ENCODE results near the gene SCO1. TPM values are rescaled to one million over a fixed set of nuclear protein-coding genes. Genes with fewer than 3 reads are reported as not detected.

The SCO1 gene
- total RNA-seq, 1 donor from 2014 or later: 15.4 TPM

Other genes starting within 250 kb of the SCO1 start
- gene MYH4, start 228.0 kb downstream of the SCO1 start, total RNA-seq: under 0.01 TPM
- 3.2 TPM for gene MYH1, start 179.0 kb downstream of the SCO1 start, total RNA-seq
- gene MYH2, start 147.9 kb downstream of the SCO1 start, total RNA-seq: 79.7 TPM
- gene MYH3, start 40.2 kb downstream of the SCO1 start, total RNA-seq: 1,094 TPM
- 16.3 TPM for gene ADPRM, start 61 bp upstream of the SCO1 start, total RNA-seq
- gene TMEM220, start 32.5 kb upstream of the SCO1 start, total RNA-seq: 2.6 TPM
- gene TMEM238L, start 106.6 kb upstream of the SCO1 start, total RNA-seq: 0.30 TPM
- gene PIRT, start 140.6 kb upstream of the SCO1 start, total RNA-seq: 0.20 TPM

Data from skin of body (tissue), 1 donor.